Right cardiac atrium (tissue), 5 donors: Measurements from ENCODE around the gene KANSL2. TPM values are rescaled to one million over a fixed set of nuclear protein-coding genes. Genes with fewer than 3 reads are reported as not detected.
A peak's percentile ranks its signal among the peaks of the same experiment; 100 is the strongest.

ENCODE experiments used
- ATAC-seq, 2 donors: fragments of 200-7000 bp; cut with Tn5 transposase; one replicate each; pipeline versions ENCODE4 v1.8.0 to v1.9.1; 2020; ENCODE audit warnings: moderate library complexity in 2 of 2, mild to moderate bottlenecking in 1 of 2
- DNase-seq, 3 donors: peaks; one replicate each; pipeline ENCODE4 v3.0.0-alpha.2; 2020
- H3K27ac ChIP-seq: one replicate; pipeline ENCODE4 v1.5.1; 2013; ENCODE audit warnings: mild to moderate bottlenecking, low read length, control low read depth, moderate library complexity
- H3K27me3 ChIP-seq: one replicate; pipeline ENCODE4 v1.6.1; 2013; ENCODE audit not compliant: control insufficient read depth, insufficient read depth
- H3K4me1 ChIP-seq: one replicate; pipeline ENCODE4 v1.6.1; 2013; ENCODE audit warnings: low read length; ENCODE audit not compliant: control insufficient read depth, insufficient read depth
- H3K4me3 ChIP-seq: one replicate; pipeline ENCODE4 v1.5.1; 2013; ENCODE audit warnings: low read length, control low read depth
- H3K9me3 ChIP-seq: one replicate; pipeline ENCODE4 v1.6.1; 2013; ENCODE audit warnings: low read length; ENCODE audit not compliant: control insufficient read depth
- WGBS: extraction: QIAGEN DNeasy Blood & Tissue Kit; methylation state at CpG from one replicate; pipeline ENCODE4 v1.1.7; 2013; 5-methylcytosine and 5-hydroxymethylcytosine counted together
- intact Hi-C, 4 donors: fragments of 100-400 bp; cut with DNase I; formaldehyde crosslinking; loops; one replicate each; pipeline versions ENCODE4 v1.11.0 to v1.14.0; 2022 to 2023
- polyA plus RNA-seq: library from polyadenylated mRNA; stranded (reverse); fragments of 200-250 nt; gene quantifications from one replicate; pipeline ENCODE4 v1.2.3, GENCODE V29; 2013
- total RNA-seq, 4 donors: library from RNA; stranded (reverse); fragmentation: NEBNext Ultra II Directional; extraction: Animal tissue kit (Norgen Biotek cat#: 25700); gene quantifications; one replicate each; pipeline ENCODE4 v1.2.1, GENCODE V29; 2021
- donor health status: healthy with polysubstance abuse.
- donor health status: DM: no; HTN: yes; CAD: no.
- donor health status: DM: no; HTN: no; CAD: no.
- donor health status: DM: no; HTN: yes; CAD: no; lungs with severe emphysema.
- donor health status: DM: yes; HTN: yes; CAD: no.

KANSL2 gene
- total and polyA plus RNA-seq, 5 donors = 21.4 to 25.4 (median 23.0) TPM

- H3K27ac ChIP-seq = no peak overlapping the region
- 91% methylated on average over 5 of the region's 5 CpGs for WGBS
Observed at GRCh38 chr12:48696626-48697025, 14.6 kb upstream of the KANSL2 start.

GRCh38 chr12:48695859-48696258 is 13.8 kb upstream of the KANSL2 start:
- no peak for DNase-seq
- Histone ChIP-seq H3K9me3 (no peaks in the 10 kb centered on the region), H3K27ac (no peak overlapping the region), H3K27me3 (no peaks in the 10 kb centered on the region), H3K4me3 (no peak overlapping the region), H3K4me1 (peaks cover 2% of the 10 kb centered on the region)
- 93% methylated on average over 2 of the region's 2 CpGs for WGBS
- ATAC-seq = no peak
- intact Hi-C loops = no loop called here

More at GRCh38 chr12:48696626-48697025, 14.6 kb upstream of the KANSL2 start:
- DNase-seq (no peak), ATAC-seq (no peak)
- Histone ChIP-seq H3K27me3 (no peaks in the 10 kb centered on the region), H3K9me3 (no peaks in the 10 kb centered on the region), H3K4me1 (no peaks in the 10 kb centered on the region), H3K4me3 (no peak overlapping the region)
- intact Hi-C loops = no loop called here

GRCh38 chr12:48694038-48694437 is 12.0 kb upstream of the KANSL2 start:
- no peaks in the 10 kb centered on the region for H3K9me3 ChIP-seq
- 94% methylated on average over 6 of the region's 6 CpGs for WGBS
- ATAC-seq = no peak
- no peak overlapping the region for H3K27ac ChIP-seq
- intact Hi-C loops = no loop called here
- DNase-seq = no peak
- H3K4me1 ChIP-seq = peaks cover 5% of the 10 kb centered on the region
- H3K4me3 ChIP-seq = no peak overlapping the region
- H3K27me3 ChIP-seq = no peaks in the 10 kb centered on the region

GRCh38 chr12:48693572-48693971 is 11.5 kb upstream of the KANSL2 start:
- 85% methylated on average over 6 of the region's 6 CpGs for WGBS
- peaks cover 5% of the 10 kb centered on the region for H3K4me1 ChIP-seq
- intact Hi-C loops = no loop called here
- ATAC-seq (no peak), DNase-seq (no peak)
- no peaks in the 10 kb centered on the region for H3K9me3 ChIP-seq
- H3K27ac ChIP-seq = no peak overlapping the region
- no peak overlapping the region for H3K4me3 ChIP-seq
- no peaks in the 10 kb centered on the region for H3K27me3 ChIP-seq

- Histone ChIP-seq H3K9me3 (no peaks in the 10 kb centered on the region), H3K27ac (no peak overlapping the region)
Observed at GRCh38 chr12:48691826-48692487, 9.9 kb upstream of the KANSL2 start.

GRCh38 chr12:48690990-48691389 is 9.0 kb upstream of the KANSL2 start:
- H3K9me3 ChIP-seq = no peaks in the 10 kb centered on the region
- DNase-seq (no peak), ATAC-seq (no peak)
- peak overlapping the region; percentile 45 for H3K27ac ChIP-seq
- H3K27me3 ChIP-seq = no peaks in the 10 kb centered on the region
- peaks cover 5% of the 10 kb centered on the region for H3K4me1 ChIP-seq
- 62% methylated on average over 4 of the region's 4 CpGs for WGBS
- no peak overlapping the region for H3K4me3 ChIP-seq
- intact Hi-C loops = no loop called here

More at GRCh38 chr12:48691826-48692487, 9.9 kb upstream of the KANSL2 start:
- DNase-seq = no peak
- Histone ChIP-seq H3K4me3 (no peak overlapping the region), H3K4me1 (peaks cover 5% of the 10 kb centered on the region), H3K27me3 (no peaks in the 10 kb centered on the region)
- no peak for ATAC-seq
- intact Hi-C loops = no loop called here
- 49% methylated on average over 2 of the region's 2 CpGs for WGBS

GRCh38 chr12:48690436-48690835 is 8.4 kb upstream of the KANSL2 start:
- H3K27ac ChIP-seq = no peak overlapping the region
- intact Hi-C loops = no loop called here
- DNase-seq = no peak
- H3K9me3 ChIP-seq = no peaks in the 10 kb centered on the region
- no peak for ATAC-seq
- H3K4me3 ChIP-seq = no peak overlapping the region
- H3K27me3 ChIP-seq = no peaks in the 10 kb centered on the region
- peaks cover 5% of the 10 kb centered on the region for H3K4me1 ChIP-seq
- 58% methylated on average over 4 of the region's 4 CpGs for WGBS

GRCh38 chr12:48688836-48689235 is 6.8 kb upstream of the KANSL2 start:
- H3K9me3 ChIP-seq = no peaks in the 10 kb centered on the region
- no peak overlapping the region for H3K27ac ChIP-seq
- no peaks in the 10 kb centered on the region for H3K27me3 ChIP-seq
- intact Hi-C loops = no loop called here
- H3K4me3 ChIP-seq = no peak overlapping the region
- DNase-seq = no peak
- H3K4me1 ChIP-seq = peaks cover 5% of the 10 kb centered on the region
- 68% methylated on average over 1 of the region's 1 CpG for whole genome bisulfite sequencing
- ATAC-seq = no peak

- peaks cover 5% of the 10 kb centered on the region for H3K4me1 ChIP-seq
- H3K9me3 ChIP-seq = no peaks in the 10 kb centered on the region
- H3K27ac ChIP-seq = no peak overlapping the region
- no peaks in the 10 kb centered on the region for H3K27me3 ChIP-seq
- intact Hi-C loops = no loop called here
- ATAC-seq = no peak
- no peak overlapping the region for H3K4me3 ChIP-seq
- no peak for DNase-seq
- WGBS = 80% methylated on average over 4 of the region's 4 CpGs
Observed at GRCh38 chr12:48687592-48687991, 5.6 kb upstream of the KANSL2 start.

- Histone ChIP-seq H3K27ac (no peak overlapping the region), H3K4me1 (peaks cover 5% of the 10 kb centered on the region), H3K9me3 (no peaks in the 10 kb centered on the region), H3K27me3 (no peaks in the 10 kb centered on the region), H3K4me3 (no peak overlapping the region)
- ATAC-seq (no peak), DNase-seq (no peak)
- 91% methylated on average over 6 of the region's 6 CpGs for WGBS
- intact Hi-C loops = no loop called here
Observed at GRCh38 chr12:48686615-48687334, 4.7 kb upstream of the KANSL2 start.

- Histone ChIP-seq H3K4me1 (peaks cover 4% of the 10 kb centered on the region), H3K27ac (no peak overlapping the region), H3K27me3 (no peaks in the 10 kb centered on the region), H3K4me3 (no peak overlapping the region), H3K9me3 (no peaks in the 10 kb centered on the region)
- intact Hi-C loops = no loop called here
- ATAC-seq (no peak), DNase-seq (no peak)
- WGBS = 50% methylated on average over 3 of the region's 3 CpGs
Observed at GRCh38 chr12:48686037-48686595, 4.1 kb upstream of the KANSL2 start.
